Measurements from ENCODE around the gene LIPE.

LIPE gene

DNA sequence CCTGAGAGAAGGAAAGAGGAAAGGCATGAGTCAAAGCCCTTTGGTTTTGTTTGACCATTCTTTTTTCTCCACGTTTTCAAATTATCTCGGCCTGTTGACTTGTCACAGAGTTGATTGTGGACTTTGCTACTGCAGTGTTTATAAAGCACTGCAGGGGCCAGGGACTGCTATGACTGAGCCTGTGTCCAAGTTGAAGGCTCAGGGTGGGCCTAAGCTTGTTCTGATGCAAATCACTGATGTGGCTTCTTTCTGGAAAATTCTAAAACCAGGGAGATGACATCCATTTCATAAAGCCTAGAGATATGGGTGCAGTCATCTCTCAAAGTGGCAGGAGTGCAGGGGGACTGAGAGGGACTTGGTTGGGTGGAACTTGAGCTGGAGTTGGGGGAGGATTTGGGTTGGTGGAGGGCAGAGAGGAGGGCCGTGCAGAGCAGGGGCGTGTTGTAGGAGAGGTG is 16.8 kb upstream of the LIPE start:
- DNase-seq (ENCODE audit: low read depth, low spot score) = no peak

GRCh38 chr19:42442833-42443232 is 15.6 kb upstream of the LIPE start, which contains the start of gene CXCL17:
Gene CXCL17 (minus strand): TSS chr19:42442946. CDS start chr19:42442832, 114 bp downstream.
- DNase-seq (ENCODE audit: low read depth, low spot score) = no peak

- DNase-seq (ENCODE audit: low read depth, low spot score) = no peak
Observed at GRCh38 chr19:42441049-42441445, 13.9 kb upstream of the LIPE start.

GRCh38 chr19:42440357-42441048 is 13.3 kb upstream of the LIPE start:
- peak; percentile 66 for DNase-seq (ENCODE audit: low read depth, low spot score)

DNA sequence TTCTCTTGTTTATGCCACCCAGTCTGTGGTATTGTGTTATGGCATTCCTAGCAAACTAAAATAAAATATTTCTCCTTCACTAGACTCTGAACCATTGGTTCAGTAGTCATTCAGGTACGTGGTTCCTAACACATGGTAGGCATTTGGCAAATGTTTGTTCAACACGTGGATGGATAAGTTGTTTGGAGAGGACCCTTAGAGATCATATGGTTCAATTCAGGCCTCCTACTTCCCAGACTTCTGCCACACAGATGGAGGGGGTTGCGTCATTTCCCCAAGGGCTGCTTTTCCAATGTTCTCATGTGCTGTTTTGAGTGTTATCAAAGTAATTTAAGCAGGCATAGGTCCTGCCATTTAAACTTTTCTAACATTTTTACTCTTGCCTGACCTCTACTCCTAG is 8.8 kb upstream of the LIPE start:
- no peak for DNase-seq (ENCODE audit: low read depth, low spot score)

- DNase-seq (ENCODE audit: low read depth, low spot score) = no peak
Observed at GRCh38 chr19:42435316-42435715, 8.1 kb upstream of the LIPE start.

GRCh38 chr19:42433503-42434260 is 6.5 kb upstream of the LIPE start:
- DNase-seq (ENCODE audit: low read depth, low spot score) = peak; percentile 28

- DNase-seq (ENCODE audit: low read depth, low spot score) = no peak
Observed at GRCh38 chr19:42431486-42431885, 4.3 kb upstream of the LIPE start.

GRCh38 chr19:42428676-42429075 is 1.5 kb upstream of the LIPE start:
- DNase-seq (ENCODE audit: low read depth, low spot score) = no peak

DNA sequence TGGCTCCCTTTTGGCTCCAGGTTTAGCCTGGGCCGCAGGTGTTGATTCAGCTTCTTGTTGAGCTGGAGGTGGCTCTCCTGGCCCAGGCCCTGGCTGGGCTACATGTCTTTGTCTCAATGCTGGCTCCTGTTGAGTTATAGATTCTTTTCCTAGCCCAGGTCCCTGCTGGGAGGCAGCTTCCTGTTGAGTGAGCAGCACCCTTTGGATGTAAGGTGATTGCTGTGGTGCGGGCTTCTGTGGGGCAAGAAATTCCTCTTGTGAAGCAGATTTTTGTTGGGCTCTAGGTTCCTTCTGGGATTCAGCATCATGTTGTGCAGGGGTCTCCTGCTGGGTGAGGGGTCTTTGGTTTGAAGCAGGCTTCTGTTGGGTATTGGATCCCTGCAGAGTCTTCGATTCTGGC is 545 bp downstream of the LIPE start:
- no peak for DNase-seq (ENCODE audit: low read depth, low spot score)

DNA sequence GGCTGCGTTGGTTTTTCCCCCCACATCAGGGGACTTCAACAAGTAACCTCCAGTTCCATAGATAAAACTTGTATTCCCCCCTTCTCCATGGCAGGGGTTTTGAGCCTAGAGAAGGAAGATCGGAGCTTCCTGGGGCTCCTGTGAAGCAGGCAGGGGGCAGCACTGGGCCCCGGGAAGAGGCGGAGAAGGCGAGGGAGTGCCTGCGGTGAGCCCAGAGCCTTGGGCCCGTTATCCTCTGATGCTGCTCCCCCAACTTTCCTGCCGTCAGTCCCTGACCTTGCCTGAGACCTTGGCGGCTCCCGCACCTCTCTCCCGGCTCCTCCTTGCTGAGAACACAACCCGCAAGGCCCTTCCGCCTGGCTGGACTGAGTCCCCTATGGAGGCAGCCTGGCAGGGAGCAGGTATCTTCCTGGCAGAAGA is 2.5 kb downstream of the LIPE start:
- no peak for DNase-seq (ENCODE audit: low read depth, low spot score)

DNA sequence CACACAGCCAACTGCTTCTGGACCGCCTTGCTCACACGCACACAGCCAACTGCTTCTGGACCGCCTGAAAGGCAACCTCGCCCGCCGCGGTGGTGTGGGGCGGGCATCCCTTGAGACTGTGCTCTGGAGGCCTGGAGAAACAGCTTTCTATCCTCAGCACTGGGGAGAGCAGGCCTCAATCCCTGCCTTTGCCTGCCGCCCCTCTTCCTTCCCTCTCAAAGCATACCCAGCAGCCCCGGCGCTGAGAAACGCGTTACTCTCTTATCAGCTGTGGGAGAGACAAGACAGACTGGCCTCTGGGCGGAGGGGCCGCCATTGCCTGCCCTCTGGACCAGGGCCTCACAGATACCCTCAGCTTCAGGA is 2.9 kb downstream of the LIPE start:
- no peak for DNase-seq (ENCODE audit: low read depth, low spot score)

DNA sequence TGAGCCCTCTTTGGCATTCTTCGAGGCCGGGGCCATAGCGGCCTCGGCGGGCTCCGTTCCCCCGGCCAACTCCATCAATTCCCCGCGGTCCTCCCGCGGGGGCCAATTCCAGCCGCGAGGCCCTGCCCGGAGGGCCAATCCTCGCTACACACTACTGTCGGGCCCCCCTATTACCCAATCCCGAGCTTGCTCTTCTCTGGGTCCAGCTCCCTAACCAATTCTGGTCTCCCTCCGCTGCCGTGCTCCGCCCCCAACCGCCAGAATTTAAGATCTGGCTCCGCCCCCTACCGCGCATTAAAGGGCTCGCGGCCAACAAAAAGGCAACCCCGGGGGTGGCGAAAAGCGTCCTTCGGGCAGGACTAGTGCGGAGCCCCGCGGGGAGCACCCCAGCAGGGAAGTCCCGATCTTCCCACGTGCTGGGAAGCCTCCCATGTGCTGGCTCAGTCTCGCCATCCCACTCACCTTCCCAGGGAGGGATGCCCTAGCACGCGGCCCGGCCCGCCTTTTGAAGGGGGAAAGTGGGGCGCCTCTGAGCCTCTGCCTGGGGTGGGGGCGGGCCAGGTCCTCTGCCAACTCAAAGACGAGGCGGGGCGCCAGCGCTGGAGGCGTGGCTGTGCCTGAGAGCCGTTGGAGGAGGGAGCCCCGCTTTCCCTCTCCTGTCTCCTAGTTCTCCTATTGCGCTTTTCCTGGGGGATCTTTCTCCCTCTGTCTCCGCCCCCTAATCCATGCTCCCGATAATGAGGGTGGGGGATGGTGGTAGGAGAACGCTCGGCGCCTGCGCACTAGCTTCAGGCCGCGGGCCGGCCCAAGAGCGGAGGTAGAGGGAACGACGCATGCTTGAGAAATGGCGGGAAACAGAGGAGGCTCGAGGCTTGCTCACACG is 3.5 kb downstream of the LIPE start:
- DNase-seq (ENCODE audit: low read depth, low spot score) = peak; percentile 86

DNA sequence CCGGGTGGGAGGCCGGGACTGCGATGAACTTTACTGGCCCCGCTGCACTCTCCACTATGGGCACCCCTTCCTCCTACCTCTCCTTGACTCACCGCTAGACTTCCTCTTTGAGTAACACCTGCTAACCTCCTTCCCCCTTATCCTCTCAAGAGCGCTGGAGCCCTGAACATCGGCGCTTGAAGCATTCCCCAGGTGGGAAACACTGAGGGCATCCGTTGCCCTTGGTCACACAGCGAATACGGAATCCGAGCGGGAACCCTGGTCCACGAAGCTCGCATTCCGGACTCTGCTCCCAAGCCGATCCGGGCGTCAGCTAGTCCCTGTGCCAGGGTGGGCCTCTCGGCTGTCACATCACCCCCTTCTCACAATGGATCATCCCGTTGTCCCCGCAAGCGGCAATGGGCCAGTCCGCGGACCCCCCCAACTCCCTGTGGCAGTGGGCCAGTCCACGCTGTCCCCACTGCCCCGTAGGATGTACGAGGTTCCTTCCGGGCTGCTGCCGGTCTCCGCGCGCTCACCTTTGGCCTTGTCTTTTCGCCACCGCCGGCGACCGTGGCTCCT is 4.2 kb downstream of the LIPE start:
- DNase-seq (ENCODE audit: low read depth, low spot score) = peak; percentile 25

DNA sequence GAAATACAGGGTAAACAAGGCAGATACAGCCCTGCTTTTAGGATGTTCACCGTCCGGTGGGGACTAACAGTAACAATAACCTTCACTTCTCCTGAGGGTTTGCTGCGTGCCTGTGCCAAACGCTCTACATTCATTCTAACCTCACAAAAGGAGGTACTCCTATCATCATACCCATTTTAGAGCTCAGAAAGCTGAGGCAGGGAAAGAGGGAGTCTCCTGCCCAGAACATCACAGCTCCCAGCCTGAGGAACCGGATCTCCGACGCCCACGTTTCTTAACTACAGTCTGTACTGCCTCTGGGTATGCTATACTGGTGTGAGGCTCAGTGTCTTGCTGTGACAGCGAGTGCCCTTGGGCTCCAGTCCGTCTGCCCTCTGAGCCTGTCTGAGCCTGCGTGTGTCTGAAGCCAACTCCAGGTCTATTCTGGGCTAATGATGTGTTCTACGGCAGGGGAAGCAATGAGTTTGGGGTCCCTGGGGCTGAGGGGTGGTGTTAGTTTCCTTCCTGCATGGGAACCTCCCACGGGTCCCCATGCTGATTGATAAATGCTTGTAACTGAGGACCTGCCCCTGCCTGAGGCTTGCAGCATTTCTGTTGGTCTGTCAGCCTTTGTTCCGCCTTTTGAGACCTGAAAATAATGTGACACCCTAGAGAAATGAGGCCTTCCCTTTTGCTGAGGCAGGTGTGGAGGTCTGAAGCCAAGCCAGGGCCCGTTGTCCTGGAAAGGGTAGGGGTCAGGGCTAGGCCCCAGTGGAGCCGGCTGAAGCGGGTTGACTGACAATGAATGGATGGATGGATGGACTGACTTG is 4.9 kb downstream of the LIPE start:
- DNase-seq (ENCODE audit: low read depth, low spot score) = no peak

- no peak for DNase-seq (ENCODE audit: low read depth, low spot score)
Observed at GRCh38 chr19:42421591-42422031, 5.6 kb downstream of the LIPE start.

DNA sequence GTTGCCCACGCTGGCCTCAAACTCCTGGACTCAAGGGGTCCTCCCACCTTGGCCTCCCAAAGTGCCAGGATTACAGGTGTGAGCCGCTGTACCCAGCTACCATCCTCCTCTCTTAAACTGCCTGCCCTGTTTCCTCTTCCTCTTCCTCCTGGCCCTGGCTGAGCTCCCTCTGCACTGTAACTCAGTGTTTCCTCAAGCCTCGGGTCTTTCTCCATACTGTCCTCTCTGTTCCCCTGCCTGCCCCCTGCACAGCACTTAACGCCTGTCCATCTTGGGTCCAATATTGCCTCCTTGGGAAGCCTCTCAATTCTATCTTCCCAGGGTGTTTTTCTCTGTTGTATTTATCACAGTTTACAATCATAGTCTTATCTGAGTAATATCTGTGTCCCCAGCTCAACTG is 6.1 kb downstream of the LIPE start:
- no peak for DNase-seq (ENCODE audit: low read depth, low spot score)

GRCh38 chr19:42420055-42420544 is 7.1 kb downstream of the LIPE start:
- peak; percentile 61 for DNase-seq (ENCODE audit: low read depth, low spot score)

- no peak for DNase-seq (ENCODE audit: low read depth, low spot score)
Observed at GRCh38 chr19:42419309-42419708, 7.9 kb downstream of the LIPE start.

DNA sequence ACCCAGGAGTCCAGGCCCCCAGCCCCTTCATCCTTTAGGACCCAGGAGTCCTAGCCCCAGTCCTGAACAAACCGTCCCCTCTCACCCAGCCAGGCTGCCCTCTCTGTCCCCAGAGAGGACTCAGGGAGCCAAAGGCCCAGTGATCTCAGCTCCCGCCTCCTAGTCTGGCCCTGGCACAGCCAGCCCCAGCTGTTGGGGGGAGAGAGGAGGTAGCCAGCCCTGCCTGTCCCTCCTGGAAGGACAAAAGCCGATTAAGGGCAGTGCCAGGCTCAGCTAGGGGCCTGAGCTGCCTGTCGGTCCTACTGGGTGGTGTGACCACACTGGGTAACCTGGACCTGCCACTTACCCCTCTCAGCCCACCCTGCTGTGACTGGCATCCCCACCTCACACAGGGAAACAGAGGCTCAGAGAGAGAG is 14.5 kb downstream of the LIPE start:
- no peak for DNase-seq (ENCODE audit: low read depth, low spot score)

GRCh38 chr19:42412227-42412626 is 15.0 kb downstream of the LIPE start:
- no peak for DNase-seq (ENCODE audit: low read depth, low spot score)

Data from activated CD4-positive, CD25-positive, alpha-beta regulatory T cell treated with anti-CD3 and anti-CD28 coated beads, Interleukin-2, amount 50 U/mL, for 16 hours (primary cell).